ENCODE measurements around the gene HOATZ.
A peak's percentile ranks its signal among the peaks of the same experiment; 100 is the strongest.

The HOATZ gene

GRCh38 chr11:111549196-111549868, 34.8 kb downstream of the HOATZ start:
- no peak for DNase-seq

GRCh38 chr11:111549869-111550203, 35.3 kb downstream of the HOATZ start:
- no peak for DNase-seq

- DNase-seq = peak in 1 of 4 experiments; percentile 29
Measured at GRCh38 chr11:111550258-111550657, 35.7 kb downstream of the HOATZ start.

- no peak for DNase-seq
Measured at GRCh38 chr11:111554532-111554931, 40.0 kb downstream of the HOATZ start.

- DNase-seq = no peak
Measured at GRCh38 chr11:111555255-111555654, 40.7 kb downstream of the HOATZ start.

- no peak for DNase-seq
Measured at GRCh38 chr11:111557425-111558111, 43.0 kb downstream of the HOATZ start.

GRCh38 chr11:111559800-111560464, 45.4 kb downstream of the HOATZ start:
- DNase-seq = no peak

- no peak for DNase-seq
Measured at GRCh38 chr11:111560800-111561199, 46.2 kb downstream of the HOATZ start.

- no peak for DNase-seq
Measured at GRCh38 chr11:111561306-111561705, 46.7 kb downstream of the HOATZ start.

- peak in 2 of 4 experiments; percentile 15 to 17 for DNase-seq
Measured at GRCh38 chr11:111561791-111562325, 47.3 kb downstream of the HOATZ start.

- DNase-seq = no peak
Measured at GRCh38 chr11:111562692-111563389, 48.3 kb downstream of the HOATZ start.

GRCh38 chr11:111565114-111565720, 50.6 kb downstream of the HOATZ start:
- peak; percentile 82 to 90 (median 85) for DNase-seq

- no peak for DNase-seq
Measured at GRCh38 chr11:111566324-111566723, 51.7 kb downstream of the HOATZ start.

GRCh38 chr11:111569476-111569875, 54.9 kb downstream of the HOATZ start:
- DNase-seq = no peak

GRCh38 chr11:111570796-111571195, 56.2 kb downstream of the HOATZ start:
- DNase-seq = no peak

GRCh38 chr11:111571829-111572501, 57.4 kb downstream of the HOATZ start:
- DNase-seq = no peak

- no peak for DNase-seq
Measured at GRCh38 chr11:111572581-111572980, 58.0 kb downstream of the HOATZ start.

- DNase-seq = no peak
Measured at GRCh38 chr11:111573821-111574249, 59.3 kb downstream of the HOATZ start.

- DNase-seq = no peak
Measured at GRCh38 chr11:111574373-111575225, 60.0 kb downstream of the HOATZ start.

GRCh38 chr11:111575740-111576139, 61.2 kb downstream of the HOATZ start:
- no peak for DNase-seq

GRCh38 chr11:111577821-111578220, 63.2 kb downstream of the HOATZ start:
- no peak for DNase-seq
